ENCODE results near the gene KHDRBS1. TPM values are rescaled to one million over a fixed set of nuclear protein-coding genes. Genes with fewer than 3 reads are reported as not detected.

The KHDRBS1 gene
- total and polyA plus RNA-seq, 2 of the 13 experiments (the other 11 are each of a cell fraction or from before 2014, with no cell fraction given), result 25.1 to 39.0 TPM

DNA sequence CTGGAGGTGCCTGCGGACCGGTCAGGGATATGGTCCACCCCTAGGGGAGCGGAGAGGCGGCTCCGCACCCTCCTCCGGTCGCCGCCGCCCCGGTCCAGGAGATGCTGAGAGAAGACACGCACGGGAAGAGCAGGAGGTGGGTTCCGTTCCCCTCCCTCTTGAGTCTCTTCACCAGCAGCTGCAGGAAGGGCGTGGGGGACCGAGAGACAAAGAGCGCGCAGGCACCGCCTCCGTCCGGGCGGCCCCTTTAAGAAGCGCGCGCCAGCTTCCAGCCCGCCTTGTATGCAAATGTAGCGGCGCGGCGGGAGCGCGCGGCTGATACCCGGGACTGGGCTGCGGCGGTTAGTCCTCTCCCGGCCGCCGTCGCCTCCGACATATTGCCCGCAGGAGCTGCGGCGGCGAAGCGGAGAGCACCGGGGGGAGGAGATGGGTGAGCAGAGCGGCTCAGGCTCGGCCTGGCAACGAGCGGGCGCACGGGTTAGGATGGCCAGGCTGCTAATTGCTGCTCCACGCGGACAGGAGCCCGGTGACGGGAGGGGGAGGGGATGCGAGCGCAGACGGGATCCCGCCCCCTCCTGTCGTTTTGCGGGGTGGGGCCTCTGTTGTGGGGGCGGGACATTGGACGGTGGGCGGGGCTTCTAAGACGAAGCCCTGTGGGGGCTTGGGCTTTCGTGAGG lies 59.1 kb downstream of the KHDRBS1 start, which contains the start of gene TMEM39B (continued):
- TF ChIP-seq ZNF770 (CRISPR knock-in tag; IDR thresholded peaks at IDR 0.05) (no peak), HCFC1 (IDR thresholded peaks at IDR 0.05; ENCODE audit: low read depth, low read length) (no peak), ARNTL (CRISPR knock-in tag; IDR thresholded peaks at IDR 0.05) (peak; percentile 72), ZNF567 (CRISPR knock-in tag; IDR thresholded peaks at IDR 0.05; ENCODE audit: borderline replicate concordance) (0 out of 2 replicates have a peak, but pooled peaks have one; percentile 18), MTF1 (CRISPR knock-in tag; IDR thresholded peaks at IDR 0.05) (no peak), YEATS4 (CRISPR knock-in tag; IDR thresholded peaks at IDR 0.05; ENCODE audit: borderline replicate concordance) (peak; percentile 77; the same call in 1 of the 2 replicates), PRMT3 (CRISPR knock-in tag; IDR thresholded peaks at IDR 0.05; ENCODE audit: borderline replicate concordance, low read depth) (no peak), ZBTB49 (CRISPR knock-in tag; IDR thresholded peaks at IDR 0.05; ENCODE audit: borderline replicate concordance) (no peak), ZNF556 (CRISPR knock-in tag; IDR thresholded peaks at IDR 0.05; ENCODE audit: borderline replicate concordance) (no peak), NR3C1 (CRISPR knock-in tag; IDR thresholded peaks at IDR 0.05) (no peak), TSC22D2 (CRISPR knock-in tag; IDR thresholded peaks at IDR 0.05; ENCODE audit: borderline replicate concordance) (no peak), ZNF101 (CRISPR knock-in tag; IDR thresholded peaks at IDR 0.05; ENCODE audit: borderline replicate concordance, low read depth) (0 out of 2 replicates have a peak, but pooled peaks have one; percentile 15), ADNP (CRISPR knock-in tag; IDR thresholded peaks at IDR 0.05) (no peak), PHF8 (CRISPR knock-in tag; IDR thresholded peaks at IDR 0.05) (peak; percentile 91), ATM (IDR thresholded peaks at IDR 0.05; ENCODE audit: borderline replicate concordance) (no peak), AKAP8 (CRISPR knock-in tag; IDR thresholded peaks at IDR 0.05) (no peak), NFKBIZ (CRISPR knock-in tag; IDR thresholded peaks at IDR 0.05) (peak; percentile 85; the same call in 1 of the 2 replicates), KLF11 (CRISPR knock-in tag; IDR thresholded peaks at IDR 0.05) (no peak), FOXP4 (CRISPR knock-in tag; IDR thresholded peaks at IDR 0.05) (no peak), ZNF781 (CRISPR knock-in tag; IDR thresholded peaks at IDR 0.05; ENCODE audit: borderline replicate concordance, not compliant biosample characterization) (peak; percentile 34), PAWR (CRISPR knock-in tag; IDR thresholded peaks at IDR 0.05; ENCODE audit: borderline replicate concordance) (no peak), ARNT2 (CRISPR knock-in tag; IDR thresholded peaks at IDR 0.05; ENCODE audit: low read depth) (peak; percentile 94), ZNF296 (CRISPR knock-in tag; conservative IDR thresholded peaks at IDR 0.05) (0 out of 2 replicates have a peak, but pooled peaks have one; percentile 29), ZNF343 (CRISPR knock-in tag; IDR thresholded peaks at IDR 0.05) (no peak; the same call in 1 of the 2 replicates), ZNF256 (CRISPR knock-in tag; conservative IDR thresholded peaks at IDR 0.05) (no peak)
